NT2/D1 (cell line): Measurements from ENCODE around the gene NOTCH2.
"Not testable (repeated sequence)": the region's sequence is repeated elsewhere in the genome, so short reads cannot be mapped to it uniquely, and the experiment has no call there.

ENCODE experiments used
- YY1 ChIP-seq: IDR thresholded peaks from 2 replicates; pipeline ENCODE4 v1.6.1; 2011; ENCODE audit not compliant: insufficient read length, insufficient read depth
- ZNF274 ChIP-seq: IDR thresholded peaks from 2 replicates; pipeline ENCODE4 v1.6.1; 2011; ENCODE audit warnings: mild to moderate bottlenecking, low read depth, low read length

GRCh38 chr1:120105288-120105687 is 35.8 kb upstream of the NOTCH2 start:
- TF ChIP-seq ZNF274, YY1: not testable (repeated sequence)
